Stimulated activated CD4-positive, alpha-beta T cell treated with anti-CD3 and anti-CD28 coated beads, Interleukin-1b, Interleukin-23, amount 100 ng/mL, for 24 hours (primary cell): ENCODE data around the gene MON2.
"Not testable (repeated sequence)": the region's sequence is repeated elsewhere in the genome, so short reads cannot be mapped to it uniquely, and the experiment has no call there.

Experiments used
- DNase-seq, 4 experiments: peaks; one replicate each; pipeline ENCODE4 v3.0.0-alpha.2; 2020; ENCODE audit warnings: low read depth in 4 of 4, low spot score in 1 of 4

Gene MON2

DNA sequence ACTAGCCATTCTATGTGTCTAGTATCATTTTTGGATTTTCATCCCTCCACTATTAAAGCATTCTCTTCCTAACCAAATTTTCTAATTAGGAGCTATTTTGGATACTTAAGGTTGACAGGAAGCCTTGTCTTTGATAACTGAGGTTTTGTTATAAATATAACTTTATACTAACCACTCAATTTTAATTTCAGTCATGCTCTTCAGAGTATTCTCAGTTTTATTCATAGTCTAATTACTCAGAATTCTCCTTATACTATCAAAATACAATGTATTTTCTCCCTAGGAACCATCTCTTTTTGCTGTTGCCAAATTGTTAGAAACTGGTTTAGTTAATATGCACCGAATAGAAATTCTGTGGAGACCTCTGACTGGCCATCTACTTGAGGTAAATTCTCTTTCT is 76.2 kb downstream of the MON2 start:
- no peak for DNase-seq

GRCh38 chr12:62543324-62543723 is 76.7 kb downstream of the MON2 start:
- DNase-seq: no peak

GRCh38 chr12:62543741-62544140 is 77.1 kb downstream of the MON2 start:
- DNase-seq: no peak

GRCh38 chr12:62552906-62553556 is 86.4 kb downstream of the MON2 start:
- DNase-seq: no peak

- DNase-seq: not testable (repeated sequence)
Observed at GRCh38 chr12:62559366-62559765, 92.7 kb downstream of the MON2 start.

- DNase-seq: no peak
Observed at GRCh38 chr12:62562846-62563245, 96.2 kb downstream of the MON2 start.

GRCh38 chr12:62575036-62575435 is 108.4 kb downstream of the MON2 start:
- DNase-seq: no peak

DNA sequence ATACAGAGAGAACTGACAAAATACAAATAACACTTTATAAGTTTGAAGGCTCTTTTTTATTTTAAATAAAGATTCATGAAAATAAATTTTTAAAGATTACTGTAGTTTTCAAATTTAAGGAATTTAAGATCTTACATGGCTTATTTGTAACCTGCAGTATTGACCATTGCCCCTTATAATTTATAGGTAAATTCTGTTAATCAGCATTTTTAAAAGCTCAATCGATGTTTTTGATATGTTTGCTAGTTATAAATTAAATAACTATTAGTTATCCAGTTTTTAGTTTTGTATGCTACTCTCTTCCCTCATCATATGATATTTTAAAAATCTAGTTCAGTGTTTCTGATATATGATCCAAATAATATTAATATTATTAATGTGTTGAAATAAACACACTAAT is 109.9 kb downstream of the MON2 start:
- no peak for DNase-seq

GRCh38 chr12:62578726-62579125 is 112.1 kb downstream of the MON2 start:
- no peak for DNase-seq

DNA sequence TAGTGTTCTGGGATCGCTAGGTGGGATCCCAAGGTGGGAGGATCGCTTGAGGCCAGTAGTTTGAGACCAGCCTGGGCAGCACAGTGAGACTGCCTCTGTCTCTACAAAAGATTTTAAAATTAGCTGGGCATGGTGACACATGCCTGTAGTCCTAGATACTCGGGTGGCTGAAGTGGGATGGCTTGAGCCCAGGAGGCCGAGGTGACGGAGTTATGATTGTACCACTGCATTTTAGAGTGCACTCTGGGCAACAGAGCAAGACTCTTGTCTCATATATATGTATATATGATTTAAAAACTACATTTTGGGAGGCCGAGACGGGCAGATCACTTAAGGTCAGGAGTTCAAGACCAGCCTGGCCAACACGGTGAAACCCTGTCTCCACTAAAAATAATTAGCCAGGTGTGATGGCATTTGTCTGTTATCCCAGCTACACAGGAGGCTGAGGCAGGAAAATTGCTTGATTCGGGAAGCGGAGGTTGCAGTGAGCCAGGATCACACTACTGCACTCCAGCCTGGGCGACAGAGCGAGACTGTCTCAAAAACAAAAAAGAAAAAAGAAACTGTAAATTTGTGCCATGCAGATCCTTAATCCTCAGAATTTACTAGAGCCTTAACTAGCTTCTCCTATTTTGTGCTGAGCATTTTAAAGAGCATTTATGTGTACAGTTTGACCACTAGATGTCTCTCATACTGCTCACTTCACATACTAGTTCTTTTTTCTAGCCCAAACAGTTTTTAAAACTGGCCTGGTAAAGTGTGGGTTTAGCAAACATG is 114.8 kb downstream of the MON2 start:
- no peak for DNase-seq

DNA sequence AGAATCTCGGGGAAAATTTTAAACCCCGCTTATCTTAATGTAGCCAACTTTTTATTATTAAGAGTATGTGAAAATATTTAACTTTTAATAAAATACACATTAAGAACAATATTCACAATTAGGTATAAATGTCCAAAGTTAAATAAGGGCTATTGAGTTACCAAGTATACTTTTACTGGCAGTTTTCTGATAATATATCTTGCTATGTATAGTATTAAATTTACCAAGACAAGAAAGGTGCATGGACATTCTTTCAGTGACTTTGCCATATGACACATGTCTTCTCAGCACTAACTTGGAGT is 115.4 kb downstream of the MON2 start:
- DNase-seq: no peak

- no peak for DNase-seq
Observed at GRCh38 chr12:62584619-62585018, 118.0 kb downstream of the MON2 start.

- no peak for DNase-seq
Observed at GRCh38 chr12:62586850-62587249, 120.2 kb downstream of the MON2 start.

DNA sequence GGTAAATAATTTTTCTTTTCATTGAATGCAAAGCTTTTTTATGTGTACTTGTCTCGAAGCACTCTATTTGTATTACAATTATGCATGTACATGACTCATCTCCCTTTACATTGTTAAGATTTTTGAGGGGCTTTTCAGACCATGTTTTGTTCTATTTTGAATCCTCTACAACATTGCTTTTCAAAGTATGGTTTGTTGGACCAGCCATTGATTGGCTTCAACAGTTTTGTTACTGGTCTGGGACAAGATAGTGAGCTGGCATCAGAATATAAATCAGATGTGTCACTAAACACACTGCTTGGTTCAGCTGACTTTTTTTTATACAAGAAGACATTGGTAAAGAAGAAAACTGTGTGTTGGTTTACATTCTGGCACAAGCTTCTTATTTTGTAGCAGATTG is 122.3 kb downstream of the MON2 start:
- no peak for DNase-seq

DNA sequence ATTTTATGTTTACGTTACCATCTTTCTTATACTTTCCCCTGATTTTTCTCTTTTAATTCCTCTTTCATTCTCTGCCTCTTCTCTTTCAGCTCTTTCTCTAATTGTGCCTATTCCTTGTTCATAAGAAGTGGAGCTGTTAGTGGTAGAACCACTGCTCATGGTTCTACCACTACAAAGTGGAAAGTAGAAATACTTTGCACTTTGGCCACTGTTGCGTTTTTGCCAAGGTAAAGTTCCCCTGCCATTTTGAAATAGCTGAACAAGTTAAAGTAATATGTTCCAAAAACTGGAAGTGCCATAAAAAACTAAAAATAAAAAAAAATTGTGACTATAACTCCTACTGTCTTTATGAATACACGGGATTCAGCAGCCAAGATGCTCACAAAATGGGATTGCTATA is 130.6 kb downstream of the MON2 start:
- DNase-seq: no peak

- DNase-seq: no peak
Observed at GRCh38 chr12:62598846-62599245, 132.2 kb downstream of the MON2 start.

GRCh38 chr12:62599854-62600437 is 133.3 kb downstream of the MON2 start:
- no peak for DNase-seq

GRCh38 chr12:62601765-62602164 is 135.1 kb downstream of the MON2 start:
- DNase-seq: no peak

GRCh38 chr12:62602255-62603060 is 135.8 kb downstream of the MON2 start:
- peak; percentile 67 to 85 (median 78) for DNase-seq

- peak; percentile 49 to 66 (median 54) for DNase-seq
Observed at GRCh38 chr12:62603061-62603810, 136.6 kb downstream of the MON2 start.

DNA sequence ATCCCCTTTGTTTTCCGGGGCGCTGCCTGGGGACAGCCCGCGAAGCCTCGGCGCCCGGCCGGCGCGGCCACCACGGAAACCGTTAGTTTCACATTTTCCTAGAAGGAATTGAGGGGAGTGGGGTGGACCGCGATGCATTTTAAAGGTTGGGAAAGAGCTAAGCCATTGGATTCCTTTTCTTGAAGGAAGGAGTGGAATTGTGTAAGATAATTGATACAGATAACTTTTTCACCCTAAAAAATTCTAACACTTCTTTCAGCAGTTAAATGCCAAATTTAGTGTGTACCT is 137.1 kb downstream of the MON2 start:
- DNase-seq: no peak
